Forelimb muscle (tissue), 1 donor: Measurements from ENCODE around the gene CHCHD6. TPM values are rescaled to one million over a fixed set of nuclear protein-coding genes. Genes with fewer than 3 reads are reported as not detected.

Experiments used
- DNase-seq: peaks from one replicate; pipeline ENCODE4 v3.0.0-alpha.2; 2013; ENCODE audit warnings: low read depth
- polyA plus RNA-seq: library from polyadenylated mRNA; unstranded; fragments of 120-200 nt; gene quantifications from one replicate; pipeline ENCODE4 v1.2.1, GENCODE V29; 2013; ENCODE audit not compliant: insufficient read length

CHCHD6 gene
- polyA plus RNA-seq, 1 donor = 7.9 TPM

DNA sequence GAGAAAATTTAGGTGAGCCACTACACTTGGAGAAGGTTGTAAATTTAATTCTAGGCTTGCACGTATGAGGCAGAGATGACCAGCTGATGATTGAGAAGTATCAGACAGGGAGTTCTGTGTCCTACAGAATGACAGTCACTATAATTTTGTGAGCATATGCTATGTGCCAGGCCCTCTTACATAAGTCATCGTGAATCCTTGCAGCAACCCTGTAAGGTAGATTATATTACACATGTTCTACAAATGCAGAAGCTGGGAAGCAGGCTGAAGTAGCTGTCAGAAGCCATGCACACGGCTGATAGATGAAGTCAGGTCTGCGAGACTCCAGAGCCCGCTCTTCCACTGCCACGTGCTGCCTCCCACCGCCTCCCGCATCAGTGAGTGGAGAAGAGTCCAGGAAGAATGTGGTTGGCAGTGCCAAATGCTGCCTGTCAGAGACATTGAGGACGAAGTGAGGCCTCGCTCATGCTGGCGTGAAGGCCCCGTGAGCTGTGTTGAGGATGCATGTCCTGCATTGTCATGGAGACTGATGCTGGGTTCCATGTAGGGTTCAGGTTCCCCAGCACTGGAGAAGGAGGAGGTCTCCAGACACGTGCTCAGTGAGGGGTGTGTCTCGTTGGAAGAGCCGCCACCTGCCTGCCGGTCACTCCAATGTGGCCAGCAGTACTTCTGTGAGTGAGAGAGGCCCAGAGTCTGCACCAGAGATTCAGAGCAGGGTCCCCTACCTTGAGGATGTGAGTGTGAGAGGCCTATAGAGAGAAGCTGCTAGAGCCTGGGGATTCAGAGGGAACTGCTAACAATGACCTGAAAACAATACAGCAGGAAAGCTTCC lies 155.6 kb downstream of the CHCHD6 start:
- DNase-seq = no peak

DNA sequence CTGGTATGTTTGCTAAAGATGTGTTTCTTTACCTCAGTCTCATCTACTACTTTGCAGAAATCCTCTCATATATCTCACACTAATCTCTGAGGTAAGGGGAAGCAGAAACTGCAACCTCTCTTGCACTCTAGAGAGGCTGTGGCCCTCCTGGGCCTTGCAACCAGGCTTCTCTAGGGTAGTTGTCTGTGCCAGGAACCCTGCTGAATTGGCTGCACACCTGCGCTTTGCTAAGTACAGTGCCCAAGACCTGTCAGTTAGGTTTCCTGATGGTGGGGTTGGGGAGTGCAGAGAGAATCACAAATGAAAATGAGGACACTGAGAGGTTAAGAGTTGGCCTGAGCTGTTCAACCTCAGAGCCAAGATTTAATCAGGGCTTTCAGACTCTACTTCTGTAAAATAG lies 161.7 kb downstream of the CHCHD6 start:
- no peak for DNase-seq

DNA sequence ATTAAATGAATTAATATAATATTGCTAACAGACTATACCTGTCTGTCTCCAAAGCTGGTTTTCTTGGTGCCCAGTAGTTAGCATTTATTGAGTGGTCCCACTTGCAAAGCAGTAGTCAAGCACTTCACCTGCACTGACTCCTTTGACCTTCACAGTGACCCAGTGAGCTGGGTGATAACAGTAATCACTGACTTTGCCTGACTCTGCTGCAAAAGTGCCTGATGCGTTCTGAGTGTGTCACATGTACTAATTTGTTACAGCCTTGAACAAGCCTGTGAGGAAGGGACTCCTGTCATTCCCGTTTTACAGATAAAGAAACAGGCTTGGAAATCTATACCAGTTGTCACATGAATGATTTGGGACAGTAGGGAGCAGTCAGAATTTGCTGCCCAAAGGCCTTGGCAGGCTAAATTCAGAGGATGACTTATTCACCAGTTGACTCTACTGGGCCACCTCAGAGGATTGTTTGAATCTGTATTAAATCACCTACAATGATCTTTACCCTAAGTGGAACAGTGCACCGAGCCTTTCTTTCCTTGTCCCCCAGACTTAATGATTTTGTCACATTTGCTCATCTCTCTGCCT lies 162.2 kb downstream of the CHCHD6 start:
- DNase-seq = no peak

- no peak for DNase-seq
Measured at GRCh38 chr3:126867190-126867862, 163.3 kb downstream of the CHCHD6 start.

GRCh38 chr3:126867863-126868200 lies 163.8 kb downstream of the CHCHD6 start:
- no peak for DNase-seq

DNA sequence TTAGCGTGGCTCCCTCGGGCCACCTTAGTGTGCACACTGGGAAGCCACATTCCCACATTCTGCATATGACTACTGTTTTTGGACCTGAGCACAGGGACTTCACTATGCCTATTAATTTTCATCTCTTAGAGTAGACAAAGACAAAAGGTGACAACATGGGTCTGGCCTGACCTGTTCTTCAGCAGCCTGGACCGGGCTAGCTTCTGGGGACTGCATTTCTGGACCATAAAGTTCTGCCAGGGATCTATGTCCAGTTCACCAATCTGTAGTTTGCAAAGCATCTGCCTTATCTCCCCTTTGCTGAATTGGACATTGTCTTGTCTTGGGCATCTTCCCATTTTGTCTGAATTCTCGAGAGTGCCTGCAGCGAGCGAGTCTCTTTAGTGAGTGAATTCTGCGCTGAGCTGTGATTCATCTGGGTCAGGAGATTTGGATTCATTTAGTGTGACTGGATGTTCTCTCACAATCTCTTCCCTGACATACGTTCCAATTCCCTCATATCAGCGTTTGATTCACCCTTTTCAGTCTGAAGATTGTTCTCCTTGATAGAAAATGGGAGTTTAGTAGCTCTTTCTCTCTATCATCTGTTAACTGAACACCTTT lies 166.7 kb downstream of the CHCHD6 start:
- no peak for DNase-seq

- no peak for DNase-seq
Measured at GRCh38 chr3:126872701-126873342, 168.8 kb downstream of the CHCHD6 start.

- no peak for DNase-seq
Measured at GRCh38 chr3:126873416-126873815, 169.4 kb downstream of the CHCHD6 start.

GRCh38 chr3:126878664-126879063 lies 174.6 kb downstream of the CHCHD6 start:
- no peak for DNase-seq

GRCh38 chr3:126880901-126881300 lies 176.9 kb downstream of the CHCHD6 start:
- no peak for DNase-seq

DNA sequence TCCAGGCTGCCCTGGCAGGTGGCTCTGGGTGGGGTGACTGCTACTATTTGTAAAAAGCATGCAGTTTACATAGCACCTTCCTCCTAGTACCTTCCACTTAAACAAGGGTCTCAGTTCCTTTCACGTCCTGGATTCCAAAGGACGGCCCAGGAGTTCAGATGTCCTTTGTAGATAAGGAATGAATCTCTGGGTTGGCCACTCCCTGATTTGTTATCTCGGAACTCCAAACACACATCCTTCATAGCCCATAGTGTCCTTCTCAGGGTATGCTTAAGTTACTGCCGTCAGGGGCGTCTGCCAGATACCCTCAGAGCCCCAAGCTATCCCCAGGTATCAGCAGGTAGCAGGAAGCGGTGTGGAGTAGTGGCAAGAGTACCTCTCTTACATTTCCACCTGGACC lies 177.8 kb downstream of the CHCHD6 start:
- no peak for DNase-seq

DNA sequence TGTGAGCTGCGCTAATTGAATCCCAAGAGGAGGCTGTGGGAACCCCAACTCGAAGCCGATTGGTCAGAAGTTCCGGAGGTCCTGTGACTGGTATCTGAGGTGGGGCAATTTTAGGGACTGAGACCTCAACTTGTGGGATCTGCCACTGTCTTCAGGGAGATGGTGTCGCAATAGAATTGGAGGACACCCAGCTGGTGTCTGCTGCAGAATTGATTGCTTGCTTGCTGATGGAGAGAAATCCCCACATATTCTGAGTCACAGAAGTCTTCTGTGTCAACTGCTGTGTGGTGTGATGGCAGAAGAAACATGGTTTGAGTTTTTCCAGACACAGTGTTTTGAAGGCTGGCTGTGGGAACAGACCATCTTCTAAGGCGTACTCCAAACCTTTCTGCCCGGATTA lies 179.2 kb downstream of the CHCHD6 start:
- DNase-seq = no peak

GRCh38 chr3:126885425-126885824 lies 181.4 kb downstream of the CHCHD6 start:
- no peak for DNase-seq

GRCh38 chr3:126886217-126886616 lies 182.2 kb downstream of the CHCHD6 start:
- DNase-seq = no peak

GRCh38 chr3:126887686-126888085 lies 183.6 kb downstream of the CHCHD6 start:
- DNase-seq = no peak

DNA sequence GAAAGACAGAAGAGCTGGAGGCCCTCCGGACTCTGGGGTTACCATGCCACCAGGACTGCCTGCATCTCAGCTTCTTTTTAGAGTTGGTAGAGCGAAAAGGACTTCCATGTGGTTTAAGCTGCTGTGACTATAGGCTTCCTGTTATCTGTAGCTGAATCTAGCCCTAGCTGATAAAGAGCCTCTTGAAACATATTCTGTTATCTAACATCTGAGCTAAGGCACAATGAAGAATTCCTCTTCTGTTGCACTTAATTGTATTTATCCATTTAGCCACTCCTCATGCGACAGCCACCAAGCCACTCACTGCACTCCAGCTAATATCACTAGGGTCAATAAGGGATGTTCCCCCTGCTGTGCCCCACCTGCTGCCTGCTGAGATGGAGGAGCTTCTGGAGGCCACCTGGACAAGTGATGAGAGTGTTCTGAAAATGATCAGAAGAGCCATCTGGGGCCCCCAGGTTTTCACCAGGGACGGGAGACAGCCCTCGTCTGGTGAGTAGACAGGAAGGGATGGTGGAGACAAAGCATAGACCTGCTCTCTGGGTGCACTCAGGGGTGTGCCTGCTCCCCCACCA lies 184.2 kb downstream of the CHCHD6 start:
- no peak for DNase-seq

- DNase-seq = no peak
Measured at GRCh38 chr3:126889276-126890201, 185.5 kb downstream of the CHCHD6 start.

DNA sequence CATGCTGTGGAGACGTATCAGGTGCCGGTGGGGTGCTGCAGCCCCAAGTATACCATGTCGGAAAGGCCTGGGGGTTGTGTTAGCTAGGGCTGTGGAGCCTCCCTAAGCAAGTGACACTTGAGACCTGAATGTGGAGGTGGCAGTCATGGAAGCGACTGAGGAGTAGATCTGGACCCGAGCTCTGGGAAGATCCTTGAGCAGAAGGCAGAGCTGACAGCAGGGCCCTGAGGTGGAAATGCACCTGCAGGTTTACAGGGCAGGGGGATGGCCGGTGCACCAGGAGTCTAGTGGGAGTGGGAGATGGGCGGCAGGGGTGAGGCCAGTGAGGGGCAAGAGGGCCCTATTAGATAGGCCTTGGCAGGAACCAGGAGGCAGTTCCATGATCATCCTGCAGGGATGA lies 187.1 kb downstream of the CHCHD6 start:
- DNase-seq = no peak

GRCh38 chr3:126891791-126892190 lies 187.8 kb downstream of the CHCHD6 start:
- no peak for DNase-seq

- DNase-seq = no peak
Measured at GRCh38 chr3:126893651-126894050, 189.6 kb downstream of the CHCHD6 start.

DNA sequence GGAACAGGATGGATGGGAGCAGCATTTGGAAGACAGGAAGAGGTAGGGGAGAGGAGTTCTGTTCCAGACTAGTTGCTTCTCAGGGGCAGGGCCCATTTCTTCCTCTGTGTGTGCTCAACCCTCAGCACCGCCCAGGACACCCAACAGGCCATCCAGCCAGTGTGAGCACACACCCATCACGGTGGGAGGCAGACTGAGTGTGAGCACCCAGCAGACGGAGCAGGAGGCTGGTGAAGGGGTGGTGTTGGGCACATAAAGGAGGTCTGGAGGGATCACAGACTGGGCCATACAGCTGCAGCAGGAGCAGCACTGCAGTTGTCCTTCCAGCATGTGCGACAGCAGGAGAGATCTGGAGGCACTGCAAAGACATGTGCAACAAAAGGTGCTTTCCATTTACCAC lies 190.4 kb downstream of the CHCHD6 start:
- no peak for DNase-seq
